Left lung (tissue), 10 donors: ENCODE data around the gene PARVG. TPM values are rescaled to one million over a fixed set of nuclear protein-coding genes. Genes with fewer than 3 reads are reported as not detected.

Experiments
- ATAC-seq: fragments of 200-7000 bp; cut with Tn5 transposase; one replicate; pipeline ENCODE4 v1.9.1; 2020; ENCODE audit warnings: moderate library complexity
- DNase-seq, 4 donors: peaks; one replicate each; pipeline ENCODE4 v3.0.0-alpha.2; 2013 to 2020
- H3K27ac ChIP-seq, 2 donors: fragments of 200-600 bp; sonication (generic) in 1 of 2; one replicate each; pipeline versions ENCODE4 v1.5.0 to v1.8.0; 2020 to 2021
- H3K27me3 ChIP-seq, 2 donors: fragments of 200-600 bp; sonication (generic) in 1 of 2; one replicate each; pipeline versions ENCODE4 v1.5.0 to v1.8.0; 2020 to 2021
- H3K36me3 ChIP-seq, 2 donors: fragments of 200-600 bp; sonication (generic) in 1 of 2; one replicate each; pipeline versions ENCODE4 v1.5.0 to v1.8.0; 2020 to 2021
- H3K4me1 ChIP-seq, 2 donors: fragments of 200-600 bp; one replicate each; pipeline ENCODE4 v1.8.0; 2021
- H3K4me3 ChIP-seq, 2 donors: fragments of 200-600 bp; sonication (generic) in 1 of 2; one replicate each; pipeline versions ENCODE4 v1.5.0 to v1.8.0; 2020 to 2021; ENCODE audit warnings: mild to moderate bottlenecking in 1 of 2
- H3K9me3 ChIP-seq, 2 donors: fragments of 200-600 bp; sonication (generic) in 1 of 2; one replicate each; pipeline versions ENCODE4 v1.5.0 to v1.8.0; 2020 to 2021
- CTCF ChIP-seq, 2 donors: fragments of 200-600 bp; sonication (generic) in 1 of 2; IDR thresholded peaks; one replicate each; pipeline versions ENCODE4 v1.5.0 to v1.8.0; 2021; ENCODE audit warnings: antibody characterized with exemption in 2 of 2
- intact Hi-C, 2 donors: fragments of 100-400 bp; cut with DNase I; formaldehyde crosslinking; loops; one replicate each; pipeline versions ENCODE4 v1.11.2 to v1.14.2; 2022
- polyA plus RNA-seq, 6 donors: library from polyadenylated mRNA; unstranded; fragments of 120-200 nt; gene quantifications; one replicate each; pipeline ENCODE4 v1.2.1, GENCODE V29; 2013; ENCODE audit not compliant: insufficient read length in 6 of 6
- total RNA-seq, 2 donors: library from RNA; stranded (reverse); fragmentation: NEBNext Ultra II Directional; extraction: Animal tissue kit (Norgen Biotek cat#: 25700); gene quantifications; one replicate each; pipeline ENCODE4 v1.2.1, GENCODE V29; 2021
- donor health status: DM: no; HTN: yes; CAD: no.
- donor health status: DM: no; HTN: no; CAD: no.

PARVG gene
- total and polyA plus RNA-seq, 8 donors: 3.0 to 57.9 (median 3.5) TPM

GRCh38 chr22:44154436-44154942 lies 26.2 kb upstream of the PARVG start:
- no peak overlapping the region for H3K27ac ChIP-seq
- DNase-seq (no peak), ATAC-seq (no peak)
- TF ChIP-seq CTCF (IDR thresholded peaks at IDR 0.05): no peak
- no peaks in the 10 kb centered on the region for H3K4me1 ChIP-seq
- no peaks in the 10 kb centered on the region for H3K9me3 ChIP-seq
- H3K36me3 ChIP-seq: peaks cover 0 to 67% of the 10 kb centered on the region in 2 donors
- H3K4me3 ChIP-seq: no peak overlapping the region
- no peaks in the 10 kb centered on the region for H3K27me3 ChIP-seq
- intact Hi-C loops: no loop called here

GRCh38 chr22:44155115-44155514 lies 25.6 kb upstream of the PARVG start:
- DNase-seq (no peak), ATAC-seq (no peak)
- TF ChIP-seq CTCF (IDR thresholded peaks at IDR 0.05): no peak
- H3K36me3 ChIP-seq: peaks cover 0 to 71% of the 10 kb centered on the region in 2 donors
- intact Hi-C loops: no loop called here
- no peaks in the 10 kb centered on the region for H3K27me3 ChIP-seq
- H3K9me3 ChIP-seq: no peaks in the 10 kb centered on the region
- no peak overlapping the region for H3K4me3 ChIP-seq
- H3K4me1 ChIP-seq: peaks cover 0 to 4% of the 10 kb centered on the region in 2 donors
- H3K27ac ChIP-seq: no peak overlapping the region

GRCh38 chr22:44157916-44158618 lies 22.7 kb upstream of the PARVG start:
- Histone ChIP-seq H3K4me1 (peaks cover 0 to 15% of the 10 kb centered on the region in 2 donors), H3K27ac (no peak overlapping the region), H3K9me3 (no peaks in the 10 kb centered on the region), H3K36me3 (peaks cover 0 to 72% of the 10 kb centered on the region in 2 donors), H3K4me3 (no peak overlapping the region), H3K27me3 (no peaks in the 10 kb centered on the region)
- TF ChIP-seq CTCF (IDR thresholded peaks at IDR 0.05): no peak
- intact Hi-C loops: no loop called here
- DNase-seq: no peak
- no peak for ATAC-seq

- Histone ChIP-seq H3K9me3 (no peaks in the 10 kb centered on the region), H3K27ac (no peak overlapping the region), H3K27me3 (no peaks in the 10 kb centered on the region), H3K4me3 (no peak overlapping the region), H3K36me3 (peaks cover 0 to 79% of the 10 kb centered on the region in 2 donors), H3K4me1 (peaks cover 0 to 15% of the 10 kb centered on the region in 2 donors)
- intact Hi-C loops: no loop called here
- TF ChIP-seq CTCF (IDR thresholded peaks at IDR 0.05): no peak
- DNase-seq (no peak), ATAC-seq (no peak)
These were observed 21.9 kb upstream of the PARVG start for GRCh38 chr22:44158816-44159215.

GRCh38 chr22:44159221-44159620 lies 21.5 kb upstream of the PARVG start:
- intact Hi-C loops: no loop called here
- Histone ChIP-seq H3K4me3 (no peak overlapping the region), H3K27ac (no peak overlapping the region), H3K4me1 (peaks cover 0 to 15% of the 10 kb centered on the region in 2 donors), H3K9me3 (no peaks in the 10 kb centered on the region), H3K27me3 (no peaks in the 10 kb centered on the region), H3K36me3 (peaks cover 0 to 79% of the 10 kb centered on the region in 2 donors)
- no peak for ATAC-seq
- TF ChIP-seq CTCF (IDR thresholded peaks at IDR 0.05): no peak
- DNase-seq: no peak
